Stimulated activated CD8-positive, alpha-beta memory T cell treated with anti-CD3 and anti-CD28 coated beads, Interleukin-7, amount 100 ng/mL, for 4 hours (primary cell): ENCODE data around the gene LDLRAD4.

Experiments used
- DNase-seq, 2 donors: peaks; one replicate each; pipeline ENCODE4 v3.0.0-alpha.2; 2020; ENCODE audit warnings: low read depth in 2 of 2

LDLRAD4 gene

GRCh38 chr18:13630716-13631268, 412.2 kb downstream of the LDLRAD4 start:
- DNase-seq = no peak

- DNase-seq = no peak
Measured at GRCh38 chr18:13633700-13634099, 415.1 kb downstream of the LDLRAD4 start.

- no peak for DNase-seq
Measured at GRCh38 chr18:13635046-13635445, 416.5 kb downstream of the LDLRAD4 start.

GRCh38 chr18:13638719-13639595, 420.4 kb downstream of the LDLRAD4 start:
- no peak for DNase-seq

GRCh38 chr18:13640266-13640860, 421.8 kb downstream of the LDLRAD4 start:
- no peak for DNase-seq

GRCh38 chr18:13641551-13642439, 423.2 kb downstream of the LDLRAD4 start:
- DNase-seq = no peak

- DNase-seq = no peak
Measured at GRCh38 chr18:13642440-13642827, 423.9 kb downstream of the LDLRAD4 start.

GRCh38 chr18:13643261-13643751, 424.7 kb downstream of the LDLRAD4 start:
- DNase-seq = no peak

- no peak for DNase-seq
Measured at GRCh38 chr18:13645093-13645492, 426.5 kb downstream of the LDLRAD4 start.

- no peak for DNase-seq
Measured at GRCh38 chr18:13646633-13647032, 428.1 kb downstream of the LDLRAD4 start.

- DNase-seq = no peak
Measured at GRCh38 chr18:13647761-13648160, 429.2 kb downstream of the LDLRAD4 start.

GRCh38 chr18:13649397-13650390, 431.1 kb downstream of the LDLRAD4 start:
- DNase-seq = no peak

GRCh38 chr18:13653746-13654433, 435.3 kb downstream of the LDLRAD4 start:
- DNase-seq = no peak

- DNase-seq = no peak
Measured at GRCh38 chr18:13657974-13658373, 439.4 kb downstream of the LDLRAD4 start.

- no peak for DNase-seq
Measured at GRCh38 chr18:13658436-13659204, 440.1 kb downstream of the LDLRAD4 start.

GRCh38 chr18:13660510-13660909, 441.9 kb downstream of the LDLRAD4 start:
- no peak for DNase-seq

- DNase-seq = no peak
Measured at GRCh38 chr18:13661051-13661778, 442.7 kb downstream of the LDLRAD4 start.

GRCh38 chr18:13661779-13662256, 443.3 kb downstream of the LDLRAD4 start:
- DNase-seq = no peak
